ENCODE measurements around the gene SLC25A19. TPM values are rescaled to one million over a fixed set of nuclear protein-coding genes. Genes with fewer than 3 reads are reported as not detected.

SLC25A19 gene
- total and polyA plus RNA-seq, 2 experiments from 2014 or later: 17.9 to 22.4 TPM

DNA sequence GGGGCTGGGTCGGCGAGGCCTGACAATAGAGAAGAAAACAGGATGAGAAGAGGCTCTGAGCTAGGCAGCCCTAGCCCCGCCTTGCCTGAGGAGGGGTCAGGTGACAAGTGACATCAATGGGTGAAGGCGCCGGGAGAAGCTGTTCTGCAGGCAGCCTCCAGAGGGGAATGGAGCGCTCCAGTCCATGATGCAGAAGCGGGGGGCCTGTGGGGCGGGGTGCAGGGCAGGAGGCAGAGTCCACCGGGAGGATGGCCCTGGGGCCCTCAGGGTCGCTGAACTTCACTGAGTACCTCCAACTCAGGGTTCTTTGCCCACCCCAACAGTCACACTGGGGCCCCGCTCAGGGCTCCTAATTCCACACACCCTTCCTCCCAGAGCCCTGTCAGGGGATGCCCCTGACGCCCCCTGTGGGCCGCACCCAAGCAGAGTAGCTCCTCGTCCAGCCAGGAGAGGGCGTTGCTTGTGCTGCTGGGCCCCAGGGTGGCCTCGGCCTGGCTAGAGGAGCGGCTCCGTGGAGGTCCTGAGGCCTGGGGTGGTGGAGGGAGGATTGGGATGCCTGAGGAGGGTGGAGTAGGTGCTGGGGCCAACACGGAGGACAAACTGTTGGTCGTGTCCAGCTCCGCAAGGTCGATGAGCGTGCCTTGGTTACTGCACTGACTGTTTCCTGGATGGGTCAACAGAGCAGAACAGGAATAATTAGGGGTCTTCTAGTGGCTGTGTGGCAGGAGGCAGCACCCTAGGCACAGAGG, 48.7 kb downstream of the SLC25A19 start:
- peak; percentile 89 for ATAC-seq
- peak overlapping the region; percentile 22; the same call in 1 of the 3 replicates for H3K4me3 Mint-ChIP-seq
- peaks cover 10% of the 10 kb centered on the region; the same call in 2 of the 3 replicates for H3K4me1 Mint-ChIP-seq
- H4K20me1 ChIP-seq (replicated peaks; ENCODE audit: insufficient read depth): peaks cover 4% of the 10 kb centered on the region; the same call in 1 of the 2 replicates
- H3K36me3 Mint-ChIP-seq (ENCODE audit: low read depth): peaks cover 79% of the 10 kb centered on the region
- H3K27me3 Mint-ChIP-seq (ENCODE audit: insufficient read depth, low read depth, poor library complexity): peaks cover 22% of the 10 kb centered on the region
- H3K4me1 ChIP-seq (ENCODE audit: insufficient read depth): no peaks in the 10 kb centered on the region
- H3K9me2 ChIP-seq (ENCODE audit: insufficient read depth): no peaks in the 10 kb centered on the region
- no peaks in the 10 kb centered on the region for H3K79me2 ChIP-seq (replicated peaks; ENCODE audit: insufficient read depth)
- peaks cover 18% of the 10 kb centered on the region; the same call in 1 of the 2 replicates for H3K36me3 ChIP-seq (ENCODE audit: insufficient read depth)
- H3K27ac Mint-ChIP-seq: peak overlapping the region; percentile 85
- peak; percentile 90 for DNase-seq (ENCODE audit: low spot score)
- TF ChIP-seq CREB1 (CRISPR knock-in tag; IDR thresholded peaks at IDR 0.05; ENCODE audit: low read depth): peak; percentile 61
- TF ChIP-seq STAT1 (IDR thresholded peaks at IDR 0.05; ENCODE audit: unreplicated experiment): no peak
- no peak for TF ChIP-seq EZH2 (IDR thresholded peaks at IDR 0.05; ENCODE audit: low read depth, unreplicated experiment)
- no peak for TF ChIP-seq ZNF331 (CRISPR knock-in tag; IDR thresholded peaks at IDR 0.05; ENCODE audit: low read depth)
- TF ChIP-seq, protein P1, sequence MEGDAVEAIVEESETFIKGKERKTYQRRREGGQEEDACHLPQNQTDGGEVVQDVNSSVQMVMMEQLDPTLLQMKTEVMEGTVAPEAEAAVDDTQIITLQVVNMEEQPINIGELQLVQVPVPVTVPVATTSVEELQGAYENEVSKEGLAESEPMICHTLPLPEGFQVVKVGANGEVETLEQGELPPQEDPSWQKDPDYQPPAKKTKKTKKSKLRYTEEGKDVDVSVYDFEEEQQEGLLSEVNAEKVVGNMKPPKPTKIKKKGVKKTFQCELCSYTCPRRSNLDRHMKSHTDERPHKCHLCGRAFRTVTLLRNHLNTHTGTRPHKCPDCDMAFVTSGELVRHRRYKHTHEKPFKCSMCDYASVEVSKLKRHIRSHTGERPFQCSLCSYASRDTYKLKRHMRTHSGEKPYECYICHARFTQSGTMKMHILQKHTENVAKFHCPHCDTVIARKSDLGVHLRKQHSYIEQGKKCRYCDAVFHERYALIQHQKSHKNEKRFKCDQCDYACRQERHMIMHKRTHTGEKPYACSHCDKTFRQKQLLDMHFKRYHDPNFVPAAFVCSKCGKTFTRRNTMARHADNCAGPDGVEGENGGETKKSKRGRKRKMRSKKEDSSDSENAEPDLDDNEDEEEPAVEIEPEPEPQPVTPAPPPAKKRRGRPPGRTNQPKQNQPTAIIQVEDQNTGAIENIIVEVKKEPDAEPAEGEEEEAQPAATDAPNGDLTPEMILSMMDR (conservative IDR thresholded peaks at IDR 0.05; ENCODE audit: low read depth in 2 of 2): peak; percentile 99 to 100
- TF ChIP-seq NANOG (IDR thresholded peaks at IDR 0.05; ENCODE audit: borderline replicate concordance): no peak
- H3K4me3 ChIP-seq: no peak overlapping the region
- H3K9me3 Mint-ChIP-seq: no peaks in the 10 kb centered on the region
- H3K27me3 ChIP-seq (ENCODE audit: insufficient read depth): no peaks in the 10 kb centered on the region
- H3F3A ChIP-seq (replicated peaks; ENCODE audit: low read depth): peaks cover 28% of the 10 kb centered on the region
- H2AFZ ChIP-seq: no peak overlapping the region
- no peak overlapping the region for H3K4me2 ChIP-seq
- 0 out of 2 replicates have a peak overlapping the region, but pooled peaks have one; percentile 72 for H3K27ac ChIP-seq (ENCODE audit: low read depth)

DNA sequence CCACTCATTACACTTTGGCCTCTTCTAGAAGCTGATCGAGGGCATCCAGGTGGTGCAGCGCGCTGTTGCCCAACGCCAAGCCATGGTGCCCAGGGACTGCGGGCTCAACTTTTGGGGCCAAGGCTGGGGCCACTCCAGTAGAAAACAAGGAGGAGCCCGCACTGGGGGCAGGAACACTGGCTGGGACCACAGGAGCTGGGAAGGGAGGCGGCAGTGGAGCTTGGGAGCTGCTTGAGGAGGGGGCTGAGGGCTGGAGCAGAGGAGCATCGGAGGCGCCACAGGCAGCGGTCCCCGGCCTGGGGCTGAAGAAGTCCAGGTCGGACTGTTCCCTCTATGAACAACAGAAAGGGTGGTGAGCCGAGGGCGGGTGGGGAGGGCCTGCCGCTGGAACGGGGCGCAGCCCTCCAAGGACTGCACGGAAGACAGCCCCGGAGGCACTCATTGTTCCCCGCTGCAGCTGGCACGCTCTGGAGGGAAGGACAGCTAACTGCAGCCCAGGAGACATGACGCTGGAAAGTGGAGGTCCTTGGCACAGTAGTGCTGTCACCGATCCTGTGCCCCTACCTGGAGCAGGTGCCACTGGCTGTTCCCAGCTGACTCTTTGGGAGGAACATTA, 49.3 kb downstream of the SLC25A19 start:
- Mint-ChIP-seq H3K4me3 (peak overlapping the region; percentile 22; the same call in 1 of the 3 replicates), H3K27ac (peak overlapping the region; percentile 85), H3K4me1 (peaks cover 10% of the 10 kb centered on the region; the same call in 2 of the 3 replicates), H3K36me3 (ENCODE audit: low read depth) (peaks cover 84% of the 10 kb centered on the region), H3K27me3 (ENCODE audit: insufficient read depth, low read depth, poor library complexity) (peaks cover 22% of the 10 kb centered on the region), H3K9me3 (no peaks in the 10 kb centered on the region)
- peaks cover 20% of the 10 kb centered on the region for H3K36me3 ChIP-seq (ENCODE audit: insufficient read depth)
- peaks cover 35% of the 10 kb centered on the region for H3F3A ChIP-seq (replicated peaks; ENCODE audit: low read depth)
- no peak overlapping the region for H2AFZ ChIP-seq
- H3K4me2 ChIP-seq: no peak overlapping the region
- ATAC-seq: no peak
- TF ChIP-seq CREB1 (CRISPR knock-in tag; IDR thresholded peaks at IDR 0.05; ENCODE audit: low read depth) (no peak), POLR2AphosphoS5 (IDR thresholded peaks at IDR 0.05; ENCODE audit: low read depth) (no peak)
- no peaks in the 10 kb centered on the region for H3K4me1 ChIP-seq (ENCODE audit: insufficient read depth)
- no peaks in the 10 kb centered on the region for H3K9me2 ChIP-seq (ENCODE audit: insufficient read depth)
- H3K4me3 ChIP-seq: no peak overlapping the region
- peak overlapping the region; percentile 72; the same call in 1 of the 2 replicates for H3K27ac ChIP-seq (ENCODE audit: low read depth)
- no peaks in the 10 kb centered on the region for H3K79me2 ChIP-seq (replicated peaks; ENCODE audit: insufficient read depth)
- no peak for DNase-seq (ENCODE audit: low spot score)
- H3K27me3 ChIP-seq (ENCODE audit: insufficient read depth): no peaks in the 10 kb centered on the region
- H4K20me1 ChIP-seq (replicated peaks; ENCODE audit: insufficient read depth): peaks cover 4% of the 10 kb centered on the region; the same call in 1 of the 2 replicates

All from GM23338 (cell line).